NCI-H187 treated with DMSO at 0.1 percent for 48 hours (cell line): ENCODE measurements around the gene RNF138.
"Not testable (repeated sequence)": the region's sequence is repeated elsewhere in the genome, so short reads cannot be mapped to it uniquely, and the experiment has no call there.

ENCODE experiments used
- DNase-seq: peaks from one replicate; lab custom pipeline; 2025; lab: John Stamatoyannopoulos, UW

Gene RNF138

GRCh38 chr18:32175265-32175664 is 83.6 kb downstream of the RNF138 start:
- DNase-seq: no peak

GRCh38 chr18:32176745-32177144 is 85.1 kb downstream of the RNF138 start:
- not testable (repeated sequence) for DNase-seq

- DNase-seq: no peak
Observed at GRCh38 chr18:32177530-32177929, 85.9 kb downstream of the RNF138 start.
